Right lobe of liver (tissue), 6 donors: ENCODE measurements around the gene CELF2. TPM values are rescaled to one million over a fixed set of nuclear protein-coding genes. Genes with fewer than 3 reads are reported as not detected.

Source experiments
- ATAC-seq, 4 donors: fragments of 200-7000 bp; cut with Tn5 transposase; one replicate each; pipeline ENCODE4 v1.9.1; 2020; ENCODE audit warnings: mild to moderate bottlenecking in 4 of 4, moderate library complexity in 4 of 4
- DNase-seq, 3 donors: peaks; one replicate each; pipeline ENCODE4 v3.0.0-alpha.2; 2020
- H3K27ac ChIP-seq, 3 donors: fragments of 200-600 bp; one replicate each; pipeline ENCODE4 v1.8.0; 2022
- H3K27me3 ChIP-seq, 2 donors: fragments of 200-600 bp; one replicate each; pipeline ENCODE4 v1.8.0; 2022
- H3K36me3 ChIP-seq, 4 donors: fragments of 200-600 bp; sonication (generic) in 1 of 4; one replicate each; pipeline versions ENCODE4 v1.5.1 to v1.8.0; 2017 to 2022; ENCODE audit warnings: control low read depth in 1 of 4
- H3K4me1 ChIP-seq, 4 donors: fragments of 200-600 bp; sonication (generic) in 1 of 4; one replicate each; pipeline versions ENCODE4 v1.5.1 to v1.8.0; 2017 to 2022; ENCODE audit warnings: control low read depth in 1 of 4
- H3K4me3 ChIP-seq, 3 donors: fragments of 200-600 bp; one replicate each; pipeline ENCODE4 v1.8.0; 2022
- H3K9me3 ChIP-seq, 4 donors: fragments of 200-600 bp; sonication (generic) in 1 of 4; one replicate each; pipeline versions ENCODE4 v1.5.1 to v1.8.0; 2017 to 2022; ENCODE audit warnings: control low read depth in 1 of 4
- CTCF ChIP-seq, 4 donors: fragments of 200-600 bp in 3 of 4; fragments of 450-650 bp in 1 of 4; IDR thresholded peaks; one replicate each; pipeline versions ENCODE4 v1.5.1 to v1.8.0; 2016 to 2022; ENCODE audit warnings: antibody characterized with exemption in 4 of 4, mild to moderate bottlenecking in 2 of 4
- POLR2A ChIP-seq: fragments of 450-650 bp; IDR thresholded peaks from one replicate; pipeline ENCODE4 v1.6.1; 2017; ENCODE audit warnings: antibody characterized with exemption, mild to moderate bottlenecking
- WGBS: methylation state at CpG from one replicate; pipeline ENCODE4 v1.1.6; 2018; ENCODE audit warnings: low coverage, low lambda C conversion rate; ENCODE audit not compliant: insufficient coverage; ENCODE audit errors: missing lambda C conversion rate; 5-methylcytosine and 5-hydroxymethylcytosine counted together
- intact Hi-C, 2 donors: fragments of 100-400 bp; cut with DNase I; formaldehyde crosslinking; loops; one replicate each; pipeline versions ENCODE4 v1.11.2 to v1.14.1; 2022
- total RNA-seq, 6 experiments: library from RNA; depleted of rRNA in 2 of 6; stranded (reverse); fragments of >200 nt in 2 of 6; fragmentation: NEBNext Ultra II Directional in 3 of 6; extraction: Animal tissue kit (Norgen Biotek cat#: 25700) in 3 of 6; gene quantifications; one replicate each; pipeline versions ENCODE4 v1.1.0 to v1.2.4, GENCODE V29; 2016 to 2023
- donor health status: DM: no; HTN: yes; CAD: no.
- donor health status: DM: no; HTN: no; CAD: no.
- donor health status: DM: no; HTN: no; CAD: no.
- donor health status: DM: no; HTN: yes; CAD: no.
- donor health status: DM: no; HTN: yes; CAD: no.

CELF2 gene
- total RNA-seq, 6 experiments from 2014 or later: 2.4 to 6.2 (median 3.7) TPM

DNA sequence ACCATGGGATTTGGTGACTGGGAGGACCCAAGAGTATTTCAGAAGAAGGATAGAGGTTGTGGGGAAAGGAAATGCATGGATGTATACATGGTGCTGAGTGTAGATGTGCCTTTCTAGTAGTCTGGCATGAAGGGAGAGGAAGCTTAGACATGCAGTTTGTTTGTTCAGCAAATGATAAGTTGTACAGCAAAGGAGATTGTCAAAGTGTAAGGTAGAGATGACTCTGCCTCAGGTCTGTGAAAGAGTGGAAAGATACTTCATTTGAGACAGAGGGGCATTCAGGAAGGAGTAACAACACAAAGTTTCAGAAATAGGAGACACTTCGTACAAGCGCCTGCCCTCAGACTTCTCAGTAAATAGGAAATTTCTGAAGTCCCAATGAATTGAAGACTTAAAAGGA is 152.3 kb downstream of the CELF2 start:
- no peak overlapping the region for H3K4me3 ChIP-seq
- WGBS: 69% methylated on average over 2 of the region's 2 CpGs
- ATAC-seq: no peak

DNA sequence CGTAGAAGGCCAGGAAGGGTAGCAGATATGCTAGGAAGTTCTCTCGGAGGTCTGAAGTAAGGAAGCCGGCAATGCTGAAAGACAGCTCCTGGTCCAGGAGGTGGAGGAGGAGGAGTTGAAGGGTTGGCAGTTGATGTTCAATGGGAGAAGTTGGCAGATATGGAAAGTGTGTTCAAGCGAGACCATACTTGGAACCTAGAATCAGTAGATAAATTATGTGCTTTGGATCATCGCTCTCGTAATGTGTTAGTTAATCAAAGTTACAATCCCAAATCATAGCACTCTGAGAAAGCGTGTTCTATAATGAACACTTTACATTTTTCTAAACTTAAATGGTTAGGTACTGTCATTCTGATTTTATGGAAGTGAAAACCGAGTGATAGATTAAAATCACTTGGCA is 152.9 kb downstream of the CELF2 start:
- no peaks in the 10 kb centered on the region for H3K36me3 ChIP-seq
- H3K27ac ChIP-seq: peak overlapping the region in 2 of 3 donors; percentile 43 to 48
- intact Hi-C loops: no loop called here
- ATAC-seq: no peak
- peaks cover 0 to 4% (median 0%) of the 10 kb centered on the region in 4 donors for H3K4me1 ChIP-seq
- H3K27me3 ChIP-seq: no peaks in the 10 kb centered on the region
- no peak overlapping the region for H3K4me3 ChIP-seq
- DNase-seq: no peak
- 39% methylated on average over 8 of the region's 8 CpGs for WGBS
- TF ChIP-seq POLR2A (no peak), CTCF (IDR thresholded peaks at IDR 0.05) (no peak)
- H3K9me3 ChIP-seq: no peaks in the 10 kb centered on the region

More for the DNA sequence above, 152.3 kb downstream of the CELF2 start:
- Histone ChIP-seq H3K36me3 (no peaks in the 10 kb centered on the region), H3K27ac (peak overlapping the region in 1 of 3 donors; percentile 48), H3K27me3 (no peaks in the 10 kb centered on the region), H3K9me3 (no peaks in the 10 kb centered on the region), H3K4me1 (peaks cover 0 to 5% (median 0%) of the 10 kb centered on the region in 4 donors)
- DNase-seq: no peak
- TF ChIP-seq POLR2A (no peak), CTCF (IDR thresholded peaks at IDR 0.05) (no peak)
- intact Hi-C loops: no loop called here

DNA sequence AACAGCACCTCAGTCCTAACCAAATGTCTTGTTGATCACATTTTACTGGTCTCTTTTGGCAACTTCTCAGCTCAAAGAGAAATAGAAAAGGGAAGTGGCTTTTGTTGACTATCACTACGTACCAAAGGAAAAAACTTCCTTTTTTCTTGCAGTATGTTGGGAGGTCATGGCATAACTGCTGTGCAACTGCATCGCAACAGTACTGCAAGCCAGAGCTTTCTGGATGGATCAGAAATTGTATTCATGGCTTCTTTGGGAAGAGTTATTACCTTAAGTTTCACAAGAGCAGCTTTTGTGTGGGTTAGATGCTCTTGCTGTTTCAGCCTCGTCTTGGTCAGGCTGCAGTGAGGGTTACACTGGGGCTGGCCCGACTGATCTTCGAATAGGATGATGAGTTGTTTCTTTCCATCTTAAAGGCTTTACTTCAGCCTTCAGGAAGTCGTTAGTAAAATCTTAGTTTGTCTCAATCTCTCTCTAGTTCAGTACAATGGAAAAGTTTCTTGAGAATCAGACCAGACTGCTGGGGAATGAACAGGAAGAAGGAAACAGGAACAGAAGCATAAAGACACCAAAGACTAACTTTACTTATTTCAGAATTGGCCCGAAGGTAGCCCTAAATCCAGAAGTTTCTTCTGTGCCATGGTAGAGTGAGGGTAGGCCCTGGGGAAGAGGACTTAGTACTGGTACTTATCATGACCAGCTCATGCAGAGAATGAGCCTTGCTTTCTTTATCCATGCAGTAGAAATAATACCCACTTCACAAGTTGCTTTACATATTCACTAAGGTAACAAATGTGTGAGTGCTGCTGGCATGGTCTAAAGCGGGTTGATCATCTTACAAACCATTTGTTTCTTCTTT is 153.6 kb downstream of the CELF2 start:
- ATAC-seq: peak; percentile 26 to 51 (median 46)
- DNase-seq: no peak
- TF ChIP-seq CTCF (IDR thresholded peaks at IDR 0.05) (no peak), POLR2A (peak; percentile 70)
- H3K36me3 ChIP-seq: no peaks in the 10 kb centered on the region
- no peaks in the 10 kb centered on the region for H3K27me3 ChIP-seq
- H3K4me1 ChIP-seq: no peaks in the 10 kb centered on the region
- intact Hi-C loops: no loop called here
- peak overlapping the region in 1 of 3 donors; percentile 2 for H3K4me3 ChIP-seq
- 27% methylated on average over 8 of the region's 8 CpGs for whole genome bisulfite sequencing
- no peaks in the 10 kb centered on the region for H3K9me3 ChIP-seq
- peak overlapping the region; percentile 10 to 48 (median 43) for H3K27ac ChIP-seq

DNA sequence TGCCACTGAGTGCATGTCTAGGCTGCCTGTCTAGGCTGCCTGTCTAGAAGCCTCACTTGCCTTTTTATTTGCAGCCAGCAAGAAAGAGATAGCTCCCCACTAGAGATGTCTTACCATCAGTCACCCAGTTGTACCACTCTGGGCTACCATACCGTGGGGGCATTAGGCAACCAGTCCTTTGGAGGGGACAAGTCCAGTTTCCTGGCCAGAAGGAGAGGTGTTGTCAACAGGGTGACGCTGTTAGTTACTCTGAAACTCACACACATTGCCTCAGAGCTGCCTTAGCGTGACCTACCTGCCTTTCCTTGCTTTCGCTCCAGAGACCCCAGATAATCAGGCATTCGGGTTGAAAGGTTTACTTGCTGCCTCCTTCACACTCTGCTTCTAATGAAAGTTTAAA is 155.4 kb downstream of the CELF2 start:
- no peaks in the 10 kb centered on the region for H3K9me3 ChIP-seq
- H3K4me3 ChIP-seq: no peak overlapping the region
- H3K27ac ChIP-seq: no peak overlapping the region
- no peaks in the 10 kb centered on the region for H3K36me3 ChIP-seq
- H3K27me3 ChIP-seq: no peaks in the 10 kb centered on the region
- ATAC-seq (no peak), DNase-seq (no peak)
- no peak for TF ChIP-seq CTCF (IDR thresholded peaks at IDR 0.05)
- no peak for TF ChIP-seq POLR2A
- H3K4me1 ChIP-seq: no peaks in the 10 kb centered on the region
- WGBS: 48% methylated on average over 5 of the region's 5 CpGs
- intact Hi-C loops: no loop called here
